ENCODE data around the gene MNX1. TPM values are rescaled to one million over a fixed set of nuclear protein-coding genes. Genes with fewer than 3 reads are reported as not detected.

The MNX1 gene
- total RNA-seq, 1 donor from 2014 or later, result not detected

DNA sequence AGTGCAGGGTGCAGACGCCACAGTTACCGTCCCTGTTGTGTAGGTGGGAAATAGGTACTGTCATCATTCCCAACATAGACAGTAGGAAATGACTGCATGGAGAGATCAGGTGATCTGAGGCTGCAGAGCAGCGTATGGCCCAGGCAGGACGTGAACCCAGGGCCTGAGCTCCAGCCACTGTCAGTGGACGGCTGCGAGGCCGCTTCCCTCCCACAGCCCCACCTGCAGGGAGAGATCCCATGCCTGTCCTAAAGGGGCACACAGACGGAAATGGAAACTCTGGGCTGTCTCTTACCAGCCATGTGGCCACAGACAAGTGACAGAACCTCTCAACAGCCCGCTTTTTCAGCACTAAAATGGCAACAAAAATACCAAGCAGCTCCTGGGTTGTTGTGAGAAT lies 44.5 kb upstream of the MNX1 start:
- Histone ChIP-seq H3K4me1 (ENCODE audit: insufficient read depth, low read length) (no peaks in the 10 kb centered on the region), H3K4me2 (ENCODE audit: low read length) (no peak overlapping the region), H3K9ac (ENCODE audit: low read length) (no peak overlapping the region), H3K27ac (ENCODE audit: low read depth, low read length) (no peak overlapping the region), H3K27me3 (ENCODE audit: insufficient read depth, low read length) (no peaks in the 10 kb centered on the region), H2AFZ (ENCODE audit: low read depth, low read length) (no peak overlapping the region), H3K4me3 (ENCODE audit: insufficient read depth, low read depth, low read length) (no peak overlapping the region), H3K79me2 (ENCODE audit: insufficient read depth, low read length) (no peaks in the 10 kb centered on the region), H4K20me1 (ENCODE audit: insufficient read depth, low read length) (no peaks in the 10 kb centered on the region), H3K36me3 (ENCODE audit: insufficient read depth, low read length) (no peaks in the 10 kb centered on the region), H3K9me3 (ENCODE audit: insufficient read depth, low read depth, low read length) (no peaks in the 10 kb centered on the region)
- DNase-seq (ENCODE audit: low read depth), result no peak
- no peak for FAIRE-seq
- Mint-ChIP-seq H3K9me3 (ENCODE audit: unreplicated experiment) (peaks cover 8% of the 10 kb centered on the region), H3K4me3 (ENCODE audit: unreplicated experiment) (no peak overlapping the region), H3K27ac (ENCODE audit: unreplicated experiment) (no peak overlapping the region), H3K27me3 (ENCODE audit: low read depth, unreplicated experiment) (peaks cover 15% of the 10 kb centered on the region), H3K4me1 (ENCODE audit: low read depth, unreplicated experiment) (no peaks in the 10 kb centered on the region), H3K36me3 (ENCODE audit: low read depth, unreplicated experiment) (no peaks in the 10 kb centered on the region)
- TF ChIP-seq EZH2 (IDR thresholded peaks at IDR 0.05; ENCODE audit: insufficient read depth, low read length), result no peak
- TF ChIP-seq, protein P1, sequence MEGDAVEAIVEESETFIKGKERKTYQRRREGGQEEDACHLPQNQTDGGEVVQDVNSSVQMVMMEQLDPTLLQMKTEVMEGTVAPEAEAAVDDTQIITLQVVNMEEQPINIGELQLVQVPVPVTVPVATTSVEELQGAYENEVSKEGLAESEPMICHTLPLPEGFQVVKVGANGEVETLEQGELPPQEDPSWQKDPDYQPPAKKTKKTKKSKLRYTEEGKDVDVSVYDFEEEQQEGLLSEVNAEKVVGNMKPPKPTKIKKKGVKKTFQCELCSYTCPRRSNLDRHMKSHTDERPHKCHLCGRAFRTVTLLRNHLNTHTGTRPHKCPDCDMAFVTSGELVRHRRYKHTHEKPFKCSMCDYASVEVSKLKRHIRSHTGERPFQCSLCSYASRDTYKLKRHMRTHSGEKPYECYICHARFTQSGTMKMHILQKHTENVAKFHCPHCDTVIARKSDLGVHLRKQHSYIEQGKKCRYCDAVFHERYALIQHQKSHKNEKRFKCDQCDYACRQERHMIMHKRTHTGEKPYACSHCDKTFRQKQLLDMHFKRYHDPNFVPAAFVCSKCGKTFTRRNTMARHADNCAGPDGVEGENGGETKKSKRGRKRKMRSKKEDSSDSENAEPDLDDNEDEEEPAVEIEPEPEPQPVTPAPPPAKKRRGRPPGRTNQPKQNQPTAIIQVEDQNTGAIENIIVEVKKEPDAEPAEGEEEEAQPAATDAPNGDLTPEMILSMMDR (IDR thresholded peaks at IDR 0.05; ENCODE audit: insufficient read depth, low read depth, low read length), result no peak

DNA sequence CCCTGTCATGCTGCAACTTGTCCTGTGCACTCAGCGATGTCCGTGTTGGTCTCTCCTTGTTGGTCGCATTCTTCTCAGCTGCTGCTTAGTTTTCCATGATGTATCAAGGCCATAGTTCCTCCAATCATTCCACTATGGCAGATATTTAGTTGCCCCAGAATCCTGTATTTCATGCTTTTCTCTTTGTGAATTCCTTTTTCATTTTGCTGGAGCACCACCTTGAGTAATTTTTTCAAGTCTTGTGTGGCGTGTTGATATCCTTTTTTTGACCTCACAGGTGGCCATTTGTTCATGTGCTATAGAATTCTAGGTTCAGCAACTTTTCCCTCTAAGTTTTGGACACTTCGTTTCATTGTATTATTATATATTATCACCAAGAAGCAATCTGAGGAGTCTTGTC lies 42.7 kb upstream of the MNX1 start:
- FAIRE-seq (no peak), DNase-seq (ENCODE audit: low read depth) (no peak)
- no peaks in the 10 kb centered on the region for H3K36me3 Mint-ChIP-seq (ENCODE audit: low read depth, unreplicated experiment)
- Histone ChIP-seq H3K79me2 (ENCODE audit: insufficient read depth, low read length) (no peaks in the 10 kb centered on the region), H3K4me3 (ENCODE audit: insufficient read depth, low read depth, low read length) (no peak overlapping the region), H3K9ac (ENCODE audit: low read length) (no peak overlapping the region), H3K4me1 (ENCODE audit: insufficient read depth, low read length) (no peaks in the 10 kb centered on the region), H3K27me3 (ENCODE audit: insufficient read depth, low read length) (no peaks in the 10 kb centered on the region), H3K27ac (ENCODE audit: low read depth, low read length) (no peak overlapping the region), H4K20me1 (ENCODE audit: insufficient read depth, low read length) (no peaks in the 10 kb centered on the region), H3K9me3 (ENCODE audit: insufficient read depth, low read depth, low read length) (no peaks in the 10 kb centered on the region), H3K36me3 (ENCODE audit: insufficient read depth, low read length) (no peaks in the 10 kb centered on the region), H2AFZ (ENCODE audit: low read depth, low read length) (no peak overlapping the region), H3K4me2 (ENCODE audit: low read length) (no peak overlapping the region)
- no peak for TF ChIP-seq EZH2 (IDR thresholded peaks at IDR 0.05; ENCODE audit: insufficient read depth, low read length)
- TF ChIP-seq, protein P1 (IDR thresholded peaks at IDR 0.05; ENCODE audit: insufficient read depth, low read depth, low read length), result no peak
- peaks cover 2% of the 10 kb centered on the region for H3K9me3 Mint-ChIP-seq (ENCODE audit: unreplicated experiment)
- peaks cover 16% of the 10 kb centered on the region for H3K27me3 Mint-ChIP-seq (ENCODE audit: low read depth, unreplicated experiment)
- H3K27ac Mint-ChIP-seq (ENCODE audit: unreplicated experiment), result no peak overlapping the region
- no peak overlapping the region for H3K4me3 Mint-ChIP-seq (ENCODE audit: unreplicated experiment)
- no peaks in the 10 kb centered on the region for H3K4me1 Mint-ChIP-seq (ENCODE audit: low read depth, unreplicated experiment)

DNA sequence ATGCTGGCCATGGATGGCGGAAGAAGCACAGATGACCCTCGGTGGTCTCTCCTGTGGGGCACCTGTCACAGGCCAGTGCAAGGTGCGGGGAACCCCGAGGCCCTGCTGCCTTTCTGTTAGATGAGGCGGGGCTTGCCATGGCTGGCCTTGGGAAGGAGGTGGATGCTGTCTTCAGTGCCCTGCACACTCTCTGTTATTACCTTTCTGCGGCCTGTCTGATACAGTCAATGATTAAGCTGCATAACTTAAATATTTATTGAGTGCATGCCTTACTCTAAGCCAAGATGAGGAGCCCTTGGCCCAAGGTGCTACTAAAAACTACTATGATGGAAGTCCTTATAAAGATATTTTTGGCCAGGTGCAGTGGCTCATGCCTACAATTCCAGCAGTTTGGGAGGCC lies 36.7 kb upstream of the MNX1 start:
- DNase-seq (ENCODE audit: low read depth) (no peak), FAIRE-seq (no peak)

More for the DNA sequence above, 36.7 kb upstream of the MNX1 start:
- no peaks in the 10 kb centered on the region for H4K20me1 ChIP-seq (ENCODE audit: insufficient read depth, low read length)
- no peak overlapping the region for H3K4me3 ChIP-seq (ENCODE audit: insufficient read depth, low read depth, low read length)
- no peaks in the 10 kb centered on the region for H3K27me3 ChIP-seq (ENCODE audit: insufficient read depth, low read length)
- peaks cover 11% of the 10 kb centered on the region for H3K4me1 ChIP-seq (ENCODE audit: insufficient read depth, low read length)
- Mint-ChIP-seq H3K36me3 (ENCODE audit: low read depth, unreplicated experiment) (no peaks in the 10 kb centered on the region), H3K4me3 (ENCODE audit: unreplicated experiment) (no peak overlapping the region), H3K4me1 (ENCODE audit: low read depth, unreplicated experiment) (no peaks in the 10 kb centered on the region), H3K27me3 (ENCODE audit: low read depth, unreplicated experiment) (peaks cover 23% of the 10 kb centered on the region), H3K9me3 (ENCODE audit: unreplicated experiment) (peaks cover under 1% of the 10 kb centered on the region), H3K27ac (ENCODE audit: unreplicated experiment) (no peak overlapping the region)
- no peak overlapping the region for H3K9ac ChIP-seq (ENCODE audit: low read length)
- H3K79me2 ChIP-seq (ENCODE audit: insufficient read depth, low read length), result no peaks in the 10 kb centered on the region
- H3K27ac ChIP-seq (ENCODE audit: low read depth, low read length), result no peak overlapping the region
- no peaks in the 10 kb centered on the region for H3K9me3 ChIP-seq (ENCODE audit: insufficient read depth, low read depth, low read length)
- H3K4me2 ChIP-seq (ENCODE audit: low read length), result no peak overlapping the region
- no peak overlapping the region for H2AFZ ChIP-seq (ENCODE audit: low read depth, low read length)
- TF ChIP-seq, protein P1 (IDR thresholded peaks at IDR 0.05; ENCODE audit: insufficient read depth, low read depth, low read length), result no peak
- no peak for TF ChIP-seq EZH2 (IDR thresholded peaks at IDR 0.05; ENCODE audit: insufficient read depth, low read length)
- no peaks in the 10 kb centered on the region for H3K36me3 ChIP-seq (ENCODE audit: insufficient read depth, low read length)

Data from astrocyte (in vitro differentiated cells and primary cell).